OCI-LY1 (cell line): ENCODE results near the gene SLC47A2.

Experiments used
- H2AFZ ChIP-seq: fragments of 200-600 bp; sonication (generic), shearing (Covaris generic); 2 replicates; pipeline ENCODE4 v1.6.0; 2014; ENCODE audit warnings: antibody characterized with exemption, mild to moderate bottlenecking, low read length
- H3F3A ChIP-seq: fragments of 200-600 bp; sonication (generic), shearing (Covaris generic); 2 replicates; pipeline ENCODE4 v1.6.0; 2014; ENCODE audit warnings: mild to moderate bottlenecking, antibody characterized with exemption, low read length, moderate library complexity; ENCODE audit not compliant: insufficient read depth
- H3K27ac ChIP-seq: fragments of 200-600 bp; sonication (generic); 2 replicates; pipeline ENCODE4 v1.5.1; 2014; ENCODE audit warnings: low read length, mixed run types, mild to moderate bottlenecking, low read depth; ENCODE audit not compliant: poor library complexity, severe bottlenecking
- H3K27me3 ChIP-seq: fragments of 200-600 bp; sonication (generic); 2 replicates; pipeline ENCODE4 v1.6.0; 2014; ENCODE audit warnings: antibody characterized with exemption, mild to moderate bottlenecking, low read length, moderate library complexity; ENCODE audit not compliant: insufficient read depth
- H3K36me3 ChIP-seq: fragments of 200-600 bp; sonication (generic); 2 replicates; pipeline ENCODE4 v1.6.1; 2014; ENCODE audit warnings: mild to moderate bottlenecking, antibody characterized with exemption, low read length, moderate library complexity, mixed read lengths; ENCODE audit not compliant: insufficient read depth
- H3K4me1 ChIP-seq: fragments of 200-600 bp; sonication (generic); 2 replicates; pipeline ENCODE4 v1.5.1; 2014; ENCODE audit warnings: mild to moderate bottlenecking, low read length, moderate library complexity; ENCODE audit not compliant: insufficient read depth, severe bottlenecking
- H3K4me2 ChIP-seq: fragments of 200-600 bp; sonication (generic), shearing (Covaris generic); 2 replicates; pipeline ENCODE4 v1.6.1; 2014; ENCODE audit warnings: low read length
- H3K4me3 ChIP-seq: fragments of 200-600 bp; sonication (generic); 2 replicates; pipeline ENCODE4 v1.5.1; 2014; ENCODE audit warnings: low read length, low read depth, mild to moderate bottlenecking, mixed read lengths; ENCODE audit not compliant: poor library complexity, severe bottlenecking
- H3K79me2 ChIP-seq: fragments of 200-600 bp; shearing (Covaris generic); 2 replicates; pipeline ENCODE4 v1.6.1; 2016; ENCODE audit warnings: mixed run types, low read length, mixed read lengths; ENCODE audit not compliant: insufficient read depth
- H3K9ac ChIP-seq: fragments of 200-600 bp; sonication (generic), shearing (Covaris generic); 2 replicates; pipeline ENCODE4 v1.6.1; 2014; ENCODE audit warnings: mild to moderate bottlenecking, low read length, mixed read lengths
- H3K9me2 ChIP-seq: fragments of 200-600 bp; sonication (generic), shearing (Covaris generic); 2 replicates; pipeline ENCODE4 v1.6.1; 2014; ENCODE audit warnings: low read depth, mild to moderate bottlenecking, low read length, mixed read lengths
- H3K9me3 ChIP-seq: fragments of 200-600 bp; shearing (Covaris generic); 2 replicates; pipeline ENCODE4 v1.6.1; 2014; ENCODE audit warnings: low read length, mixed read lengths
- H4K20me1 ChIP-seq: fragments of 200-600 bp; sonication (generic), shearing (Covaris generic); 2 replicates; pipeline ENCODE4 v1.6.0; 2016; ENCODE audit warnings: mild to moderate bottlenecking, low read length; ENCODE audit not compliant: insufficient read depth
- CTCF ChIP-seq: fragments of 200-600 bp; sonication (generic), shearing (Covaris generic); IDR thresholded peaks from 2 replicates; pipeline ENCODE4 v1.5.1; 2017; ENCODE audit warnings: mild to moderate bottlenecking, antibody characterized with exemption, low read length, moderate library complexity, mixed read lengths
- EZH2 ChIP-seq: fragments of 200-600 bp; sonication (generic), shearing (Covaris generic); IDR thresholded peaks from 2 replicates; pipeline ENCODE4 v1.8.0; 2017; ENCODE audit warnings: borderline replicate concordance, mixed run types, mild to moderate bottlenecking, antibody characterized with exemption, low read length, moderate library complexity, mixed read lengths

SLC47A2 gene

DNA sequence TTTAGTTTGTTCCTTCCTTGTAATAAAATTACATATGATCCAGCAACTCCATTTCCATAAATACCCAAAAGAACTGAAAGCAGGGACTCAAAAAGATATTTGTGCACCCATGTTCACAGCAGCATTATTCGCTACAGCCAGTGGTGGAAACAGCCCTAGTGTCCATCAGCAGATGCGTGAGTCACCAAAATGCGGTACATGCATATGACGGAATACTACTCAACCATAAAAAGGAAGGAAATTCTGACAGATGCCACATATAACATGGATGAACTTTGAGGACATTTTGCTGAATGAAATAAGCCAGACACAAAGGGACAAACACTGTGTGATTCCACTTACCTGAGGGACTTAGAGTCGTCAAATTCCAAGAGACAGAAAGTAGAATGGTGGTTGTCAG lies 9.1 kb upstream of the SLC47A2 start:
- no peaks in the 10 kb centered on the region for H3F3A ChIP-seq
- no peaks in the 10 kb centered on the region for H3K79me2 ChIP-seq
- H3K9me2 ChIP-seq: no peaks in the 10 kb centered on the region
- H3K27ac ChIP-seq: no peak overlapping the region
- TF ChIP-seq CTCF: no peak
- no peak for TF ChIP-seq EZH2
- H3K4me1 ChIP-seq: peaks cover 17% of the 10 kb centered on the region
- no peak overlapping the region for H3K4me2 ChIP-seq
- no peaks in the 10 kb centered on the region for H4K20me1 ChIP-seq
- no peaks in the 10 kb centered on the region for H3K36me3 ChIP-seq
- no peak overlapping the region for H3K4me3 ChIP-seq
- H3K9me3 ChIP-seq: no peaks in the 10 kb centered on the region
- no peak overlapping the region for H3K9ac ChIP-seq
- no peaks in the 10 kb centered on the region; the same call in 1 of the 2 replicates for H3K27me3 ChIP-seq
- no peak overlapping the region for H2AFZ ChIP-seq

DNA sequence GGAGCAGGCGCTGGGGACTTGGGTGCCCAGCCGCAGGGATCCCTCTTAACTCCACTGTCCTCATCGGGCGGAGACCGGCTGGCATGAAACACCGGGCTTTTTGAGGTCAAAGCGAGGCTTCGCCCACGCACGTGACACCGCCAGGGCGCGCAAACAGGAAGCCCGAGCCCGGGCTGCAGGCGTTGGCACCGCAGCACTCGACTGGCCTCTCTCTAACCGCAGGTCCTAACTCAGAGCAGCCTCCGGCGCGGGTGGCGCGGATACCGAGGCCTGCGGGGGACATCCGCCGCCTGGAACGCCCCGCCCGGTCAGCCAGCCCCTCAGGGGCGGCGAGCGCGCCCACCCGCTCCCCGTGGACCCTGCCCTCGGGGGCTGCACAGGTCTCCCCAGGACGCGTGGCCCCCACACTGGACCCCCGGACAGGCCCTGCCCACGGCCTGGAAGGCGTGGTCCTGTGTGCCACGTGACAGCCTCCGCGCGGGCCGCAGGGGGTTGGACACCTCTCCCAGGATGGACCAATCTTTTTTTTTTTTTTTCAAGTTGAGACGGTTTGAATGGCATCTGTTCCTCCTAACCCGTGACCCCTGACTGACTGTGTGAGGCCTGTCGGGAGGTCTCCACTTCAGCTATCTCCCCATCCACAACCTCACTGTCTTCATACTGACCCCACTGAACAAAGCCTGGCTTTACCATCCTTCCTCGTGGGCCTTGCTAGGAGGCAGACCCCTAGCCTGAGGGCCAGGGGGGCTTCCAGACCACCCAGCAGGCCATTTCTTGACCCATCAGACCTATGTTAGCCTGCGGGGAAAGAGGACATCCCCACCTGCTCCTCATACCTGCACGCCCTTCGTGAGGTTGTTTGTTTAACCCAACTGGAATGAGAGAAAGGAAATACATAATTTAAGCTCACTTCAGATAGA lies 8.4 kb upstream of the SLC47A2 start:
- peaks cover 17% of the 10 kb centered on the region for H3K4me1 ChIP-seq
- H3K27ac ChIP-seq: no peak overlapping the region
- H3K4me2 ChIP-seq: peak overlapping the region; percentile 36; the same call in 1 of the 2 replicates
- no peaks in the 10 kb centered on the region; the same call in 1 of the 2 replicates for H3K27me3 ChIP-seq
- H2AFZ ChIP-seq: no peak overlapping the region
- peak overlapping the region; percentile 34 for H3K4me3 ChIP-seq
- no peaks in the 10 kb centered on the region for H3F3A ChIP-seq
- H4K20me1 ChIP-seq: no peaks in the 10 kb centered on the region
- no peaks in the 10 kb centered on the region for H3K79me2 ChIP-seq
- H3K9me2 ChIP-seq: no peaks in the 10 kb centered on the region
- no peak overlapping the region; the same call in 1 of the 2 replicates for H3K9ac ChIP-seq
- TF ChIP-seq CTCF (no peak), EZH2 (no peak)
- no peaks in the 10 kb centered on the region for H3K9me3 ChIP-seq
- no peaks in the 10 kb centered on the region for H3K36me3 ChIP-seq

- Histone ChIP-seq H3K27me3 (no peaks in the 10 kb centered on the region; the same call in 1 of the 2 replicates), H2AFZ (no peak overlapping the region), H3K9ac (no peak overlapping the region), H3K9me3 (no peaks in the 10 kb centered on the region), H3K4me2 (peak overlapping the region; percentile 36; the same call in 1 of the 2 replicates), H3K9me2 (no peaks in the 10 kb centered on the region), H3K4me3 (peak overlapping the region; percentile 34), H3K4me1 (peaks cover 17% of the 10 kb centered on the region), H4K20me1 (no peaks in the 10 kb centered on the region), H3K27ac (no peak overlapping the region), H3K79me2 (no peaks in the 10 kb centered on the region), H3F3A (no peaks in the 10 kb centered on the region), H3K36me3 (no peaks in the 10 kb centered on the region)
- TF ChIP-seq EZH2: no peak
- TF ChIP-seq CTCF: no peak
Observed at GRCh38 chr17:19723964-19724363, 7.6 kb upstream of the SLC47A2 start.
